CD4-positive, alpha-beta T cell treated with Interleukin-15 for 1 hour (primary cell): Measurements from ENCODE around the gene RBM44.
A peak's percentile ranks its signal among the peaks of the same experiment; 100 is the strongest.
"Not testable (repeated sequence)": the region's sequence is repeated elsewhere in the genome, so short reads cannot be mapped to it uniquely, and the experiment has no call there.

ENCODE experiments used
- DNase-seq: peaks from one replicate; pipeline ENCODE4 v3.0.0-alpha.2; 2020

Gene RBM44, protein sequence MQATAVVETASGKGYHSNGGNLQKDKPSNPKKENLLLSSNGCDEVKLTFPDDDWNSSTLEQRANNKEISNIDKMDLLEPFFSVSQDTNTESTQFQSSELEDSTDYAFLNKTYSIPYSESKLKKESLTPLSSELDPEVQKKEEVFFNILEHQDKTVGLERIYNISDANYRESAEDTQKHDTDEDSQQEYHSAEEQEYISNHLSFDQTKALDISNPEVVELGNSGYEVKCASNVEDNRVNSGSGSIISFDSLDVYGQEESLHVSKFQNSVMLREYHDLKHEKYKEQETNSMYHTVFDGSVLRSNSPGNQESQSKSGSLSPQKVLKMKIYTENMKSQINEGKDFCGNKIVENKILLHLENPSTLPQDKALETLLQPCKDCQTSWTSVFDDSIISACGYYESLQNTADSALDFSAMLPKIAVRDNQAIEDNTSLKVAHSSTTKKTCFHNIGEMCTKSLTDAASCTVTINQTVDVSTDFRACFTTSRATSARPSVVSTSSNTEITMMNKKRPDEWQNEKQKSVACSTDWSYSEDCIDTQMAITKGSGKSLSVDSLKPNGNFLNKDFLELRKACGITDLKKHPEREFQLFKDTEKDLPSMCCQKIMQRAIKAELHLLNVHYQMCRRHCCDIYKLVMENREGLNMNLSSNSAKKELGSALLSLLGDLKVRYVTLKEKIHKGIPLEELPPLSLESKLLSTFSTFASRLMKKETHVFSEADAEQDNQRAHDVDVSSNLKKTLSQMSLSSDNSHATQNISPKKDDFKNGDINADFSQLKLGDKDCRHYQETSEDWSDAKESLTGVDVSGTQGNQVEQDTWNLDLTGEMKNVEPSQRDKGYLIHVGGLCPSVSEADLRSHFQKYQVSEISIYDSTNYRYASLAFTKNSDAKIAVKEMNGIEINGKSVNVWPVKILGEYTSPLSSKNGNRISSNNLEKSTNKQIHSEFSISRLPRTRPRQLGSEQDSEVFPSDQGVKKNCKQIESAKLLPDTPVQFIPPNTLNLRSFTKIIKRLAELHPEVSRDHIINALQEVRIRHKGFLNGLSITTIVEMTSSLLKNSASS

DNA sequence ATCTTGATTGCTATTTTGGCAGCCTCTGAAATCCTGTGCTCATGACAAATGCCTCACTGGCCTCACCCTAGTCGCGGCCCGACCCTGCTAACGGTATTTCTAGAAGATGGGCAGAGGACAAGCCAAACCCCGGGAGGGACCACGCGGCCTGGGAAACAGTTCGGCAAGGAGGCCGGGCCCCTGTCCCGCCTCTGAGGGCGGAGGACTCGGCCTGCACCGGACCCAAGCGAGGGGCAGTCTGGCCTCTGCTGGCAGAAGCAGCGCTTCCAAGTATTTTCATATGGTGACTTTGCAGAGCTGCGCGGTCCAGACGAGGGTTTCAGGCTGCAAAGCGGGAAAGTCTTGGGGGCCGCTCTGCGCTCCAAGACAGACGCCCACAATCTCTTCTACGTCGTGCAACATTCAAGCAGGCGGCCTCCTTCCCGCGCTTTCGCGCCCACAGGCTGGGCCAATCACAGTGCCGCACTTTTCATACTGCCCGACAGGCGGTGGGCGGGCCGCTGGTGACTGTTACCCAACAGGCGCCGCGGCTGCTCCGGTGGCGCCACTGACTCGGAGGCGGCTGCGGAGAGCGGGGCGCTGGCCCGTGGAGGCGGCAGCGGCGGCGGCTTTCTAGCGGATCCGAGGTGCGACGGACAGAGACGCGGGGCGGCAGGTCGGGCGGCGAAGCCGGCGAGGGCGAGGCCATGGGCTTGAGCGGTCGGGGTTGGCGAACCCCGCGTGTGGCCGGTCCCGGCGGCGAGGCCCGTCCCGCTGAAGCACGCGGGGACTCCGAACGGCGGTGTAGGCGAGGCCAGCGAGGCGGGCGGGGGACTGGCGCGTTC is at the start of gene RBM44:
Gene RBM44 (plus strand): TSS at position 544 of the 824 bp plus-strand sequence. CDS start 14,831 bp downstream, outside the sequence.
- no peak for DNase-seq

- DNase-seq, result no peak
These were observed 49.6 kb upstream of the RBM44 start for GRCh38 chr2:237749002-237749401.

DNA sequence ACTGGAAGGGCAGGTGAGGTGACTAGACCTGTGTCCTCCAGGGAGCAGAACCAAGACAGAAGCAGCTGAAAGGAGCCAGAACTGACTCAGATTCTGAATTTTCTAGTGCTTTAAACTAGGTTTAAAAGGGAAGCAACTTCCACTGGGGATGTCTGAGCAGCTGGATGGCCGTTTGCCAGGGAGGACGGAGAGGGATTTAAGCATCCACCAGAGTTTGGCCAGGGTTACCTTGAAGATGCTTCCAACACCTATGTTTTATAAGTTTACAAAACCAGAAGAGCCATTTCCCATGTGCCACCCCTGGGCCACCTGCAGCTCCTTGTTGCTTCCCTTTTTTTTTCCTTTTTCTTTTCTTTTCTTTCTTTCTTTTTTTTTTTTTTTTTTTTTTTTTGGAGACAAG is 48.6 kb upstream of the RBM44 start:
- DNase-seq, result no peak

DNA sequence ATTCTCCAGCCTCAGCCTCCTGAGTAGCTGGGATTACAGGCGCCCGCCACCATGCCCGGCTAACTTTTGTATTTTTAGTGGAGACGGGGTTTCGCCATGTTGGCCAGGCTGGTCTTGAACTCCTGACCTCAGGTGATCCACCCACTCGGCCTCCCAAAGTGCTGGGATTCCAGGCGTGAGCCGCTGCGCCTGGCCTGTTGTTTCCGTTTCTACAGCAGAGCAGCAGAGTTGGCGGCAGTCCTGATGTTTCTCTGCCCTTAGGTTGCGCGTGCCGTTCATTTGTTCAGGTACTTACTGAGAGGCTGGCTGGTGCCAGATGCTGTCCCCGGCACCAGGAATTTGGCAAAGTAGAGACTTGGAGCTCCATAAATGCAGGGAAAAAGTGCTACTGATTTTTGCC is 48.1 kb upstream of the RBM44 start:
- DNase-seq, result not testable (repeated sequence)

- no peak for DNase-seq
These were observed 45.8 kb upstream of the RBM44 start for GRCh38 chr2:237752761-237753165.

- no peak for DNase-seq
These were observed 44.4 kb upstream of the RBM44 start for GRCh38 chr2:237754182-237754581.

DNA sequence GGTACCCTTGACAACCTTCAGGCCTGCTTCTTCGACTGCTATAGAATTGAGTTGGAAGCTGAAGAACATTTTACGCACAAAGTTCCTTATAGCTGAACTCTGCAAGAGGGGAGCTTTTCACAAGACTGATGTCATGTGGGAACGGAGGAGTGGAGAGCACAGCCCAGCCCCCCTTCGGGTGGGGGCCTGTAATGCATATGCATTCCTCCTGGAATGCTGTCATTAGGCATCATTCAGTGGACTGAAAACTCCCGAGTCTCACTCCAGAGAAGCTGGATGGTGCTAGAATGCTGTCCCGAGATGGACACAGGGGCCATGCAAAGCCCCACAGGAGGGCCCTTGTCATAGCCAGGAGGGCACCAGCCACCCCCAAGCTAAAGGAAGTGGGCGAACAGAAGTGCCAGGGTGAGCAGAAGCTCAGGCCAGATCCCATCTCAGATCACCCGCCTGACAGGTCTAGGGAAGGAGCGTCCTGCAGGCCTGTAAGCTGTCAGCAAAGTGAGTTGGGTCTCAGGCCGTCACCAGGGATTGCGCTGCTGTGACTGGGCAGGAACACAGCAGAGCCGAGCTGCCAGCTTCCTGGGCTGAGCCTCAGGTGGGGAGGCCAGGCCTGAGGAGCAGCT is 43.8 kb upstream of the RBM44 start:
- DNase-seq, result no peak

- no peak for DNase-seq
These were observed 41.0 kb upstream of the RBM44 start for GRCh38 chr2:237757616-237758015.

- no peak for DNase-seq
These were observed 40.4 kb upstream of the RBM44 start for GRCh38 chr2:237758185-237758584.

DNA sequence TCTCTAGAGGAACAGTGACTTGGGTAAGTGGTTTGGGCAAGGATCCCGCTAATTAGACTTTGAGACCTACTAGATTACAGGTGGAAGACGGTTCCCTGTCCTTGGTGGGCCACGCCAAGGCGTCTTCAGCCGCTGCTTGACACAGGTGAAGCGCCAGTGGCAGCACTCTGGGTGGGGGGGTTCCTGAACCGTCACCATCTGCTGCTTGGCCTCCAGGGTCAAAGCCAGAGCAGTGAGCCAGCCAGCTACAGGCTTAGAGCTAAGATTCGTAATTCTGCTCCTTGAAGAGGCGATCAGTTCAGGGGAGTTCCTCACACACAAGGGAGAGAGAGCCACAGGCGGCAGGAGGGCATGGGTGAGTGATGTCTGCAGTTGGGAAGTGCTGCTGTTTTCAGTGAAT is 39.4 kb upstream of the RBM44 start:
- DNase-seq, result no peak

DNA sequence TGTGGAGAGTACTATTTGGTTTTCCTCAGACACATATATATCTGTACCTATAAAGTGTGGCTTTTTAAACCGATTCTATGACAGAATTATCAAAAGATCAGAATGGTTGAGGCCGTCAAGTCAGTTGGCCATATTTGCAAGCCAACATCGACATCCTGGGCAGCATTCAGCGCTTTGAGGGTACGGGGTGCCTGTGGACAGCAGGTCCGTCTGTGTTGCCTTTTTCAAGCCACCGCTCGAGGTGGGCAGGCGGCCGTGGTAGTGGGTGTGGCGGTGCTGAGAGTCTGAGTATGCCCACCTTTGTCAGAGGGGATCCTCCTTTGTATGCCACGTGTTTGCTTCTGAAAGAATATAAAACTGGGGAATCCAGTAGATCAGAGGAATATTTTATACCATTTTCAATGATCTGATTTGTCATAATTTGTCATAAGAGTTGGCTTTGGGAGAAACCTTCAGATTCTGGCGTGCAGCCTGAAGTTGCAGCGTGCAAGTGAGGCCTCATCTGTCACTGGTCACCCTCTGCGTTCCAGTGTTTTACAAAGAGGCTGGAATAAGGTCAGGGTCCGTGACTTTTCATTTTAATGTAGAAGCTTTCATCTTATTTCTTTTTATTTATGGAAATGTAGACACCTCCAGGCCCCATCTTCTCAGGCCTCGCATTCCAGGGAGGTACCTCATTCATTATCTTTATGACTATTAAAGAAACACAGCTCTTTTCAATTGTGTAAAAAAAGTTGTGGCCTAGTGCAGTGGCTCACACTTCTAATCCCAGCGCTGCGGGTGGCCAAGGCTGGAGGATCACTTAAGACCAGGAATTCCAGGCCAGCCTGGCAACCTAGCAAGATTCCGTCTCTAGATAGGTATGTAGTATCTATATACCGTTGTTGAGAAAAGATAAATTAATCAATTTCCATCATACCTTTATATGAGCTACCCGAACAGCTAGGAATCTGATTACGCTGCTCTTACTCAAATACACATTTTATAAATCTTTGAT is 37.8 kb upstream of the RBM44 start:
- DNase-seq, result no peak

- DNase-seq, result not testable (repeated sequence)
These were observed 36.0 kb upstream of the RBM44 start for GRCh38 chr2:237762291-237763182.

DNA sequence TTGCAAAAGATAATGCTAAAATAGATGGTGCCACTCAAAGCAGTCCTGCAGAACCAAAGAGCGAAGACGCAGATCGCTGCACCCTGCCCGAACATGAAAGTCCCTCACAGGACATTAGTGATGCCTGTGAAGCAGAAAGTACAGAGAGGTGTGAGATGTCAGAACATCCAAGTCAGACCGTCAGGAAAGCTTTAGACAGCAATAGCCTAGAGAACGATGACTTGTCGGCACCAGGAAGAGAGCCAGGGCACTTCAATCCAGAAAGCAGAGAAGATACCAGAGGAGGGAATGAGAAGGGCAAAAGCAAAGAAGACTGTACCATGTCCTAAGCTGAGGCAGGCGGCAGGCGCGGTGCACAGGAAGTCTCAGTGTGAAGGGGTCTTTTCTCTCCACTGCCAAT is 34.8 kb upstream of the RBM44 start:
- DNase-seq, result no peak

DNA sequence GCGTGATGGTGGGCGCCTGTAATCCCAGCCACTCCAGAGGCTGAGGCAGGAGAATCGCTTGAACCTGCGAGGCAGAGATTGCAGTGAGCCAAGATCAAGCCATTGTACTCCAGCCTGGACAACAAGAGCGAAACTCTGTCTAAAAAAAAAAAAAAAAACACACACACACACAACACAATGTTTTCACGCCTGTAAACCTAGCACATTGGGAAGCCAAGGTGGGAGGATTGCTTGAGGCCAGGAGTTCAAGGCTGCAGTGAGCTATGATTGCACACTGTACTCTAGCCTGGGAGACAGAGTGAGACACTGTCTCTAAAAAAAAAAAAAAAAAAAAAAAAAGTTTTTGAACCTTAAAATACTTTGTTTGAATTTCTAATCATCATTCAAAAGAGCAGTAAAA is 33.5 kb upstream of the RBM44 start:
- DNase-seq, result not testable (repeated sequence)

GRCh38 chr2:237765875-237766274 is 32.7 kb upstream of the RBM44 start:
- no peak for DNase-seq

GRCh38 chr2:237766340-237766739 is 32.2 kb upstream of the RBM44 start:
- DNase-seq, result no peak

- no peak for DNase-seq
These were observed 26.1 kb upstream of the RBM44 start for GRCh38 chr2:237772513-237772912.

GRCh38 chr2:237773826-237774225 is 24.8 kb upstream of the RBM44 start:
- no peak for DNase-seq

GRCh38 chr2:237774811-237775553 is 23.6 kb upstream of the RBM44 start:
- DNase-seq, result peak; percentile 30
